ENCODE measurements around the gene GRPEL1.

GRPEL1 gene

GRCh38 chr4:7067452-7068278, at the start of gene GRPEL1:
TSS of gene GRPEL1 (minus strand) at chr4:7068064. CDS start at chr4:7068032, 32 bp downstream.
- Mint-ChIP-seq H3K27ac (peak within 1 kb of the TSS; percentile 96), H3K9me3 (no peaks in the 10 kb centered on the region), H3K36me3 (ENCODE audit: low read depth) (peaks cover 54% of the 10 kb centered on the region), H3K4me3 (peak within 1 kb of the TSS; percentile 95), H3K4me1 (ENCODE audit: low read depth) (peaks cover 51% of the 10 kb centered on the region), H3K27me3 (peaks cover 2% of the 10 kb centered on the region)
- peak; percentile 66 for DNase-seq

GRCh38 chr4:7116705-7117104, 48.8 kb upstream of the GRPEL1 start:
- no peak for DNase-seq
- Mint-ChIP-seq H3K27me3 (peaks cover 38% of the 10 kb centered on the region), H3K4me1 (ENCODE audit: low read depth) (no peaks in the 10 kb centered on the region), H3K9me3 (no peaks in the 10 kb centered on the region), H3K4me3 (no peak overlapping the region), H3K27ac (no peak overlapping the region), H3K36me3 (ENCODE audit: low read depth) (no peaks in the 10 kb centered on the region)

GRCh38 chr4:7115557-7116340, 47.9 kb upstream of the GRPEL1 start:
- Mint-ChIP-seq H3K36me3 (ENCODE audit: low read depth) (no peaks in the 10 kb centered on the region), H3K27me3 (peaks cover 35% of the 10 kb centered on the region), H3K27ac (no peak overlapping the region), H3K4me3 (no peak overlapping the region), H3K4me1 (ENCODE audit: low read depth) (no peaks in the 10 kb centered on the region), H3K9me3 (no peaks in the 10 kb centered on the region)
- DNase-seq, result no peak

GRCh38 chr4:7112656-7113055, 44.8 kb upstream of the GRPEL1 start:
- Mint-ChIP-seq H3K9me3 (no peaks in the 10 kb centered on the region), H3K4me1 (ENCODE audit: low read depth) (no peaks in the 10 kb centered on the region), H3K36me3 (ENCODE audit: low read depth) (no peaks in the 10 kb centered on the region), H3K4me3 (no peak overlapping the region), H3K27me3 (peaks cover 7% of the 10 kb centered on the region), H3K27ac (no peak overlapping the region)
- no peak for DNase-seq

GRCh38 chr4:7111441-7111840, 43.6 kb upstream of the GRPEL1 start:
- Mint-ChIP-seq H3K27me3 (peaks cover 2% of the 10 kb centered on the region), H3K4me3 (no peak overlapping the region), H3K27ac (no peak overlapping the region), H3K4me1 (ENCODE audit: low read depth) (no peaks in the 10 kb centered on the region), H3K36me3 (ENCODE audit: low read depth) (no peaks in the 10 kb centered on the region), H3K9me3 (no peaks in the 10 kb centered on the region)
- no peak for DNase-seq

- no peaks in the 10 kb centered on the region for H3K27me3 Mint-ChIP-seq
- no peak overlapping the region for H3K27ac Mint-ChIP-seq
- H3K4me1 Mint-ChIP-seq (ENCODE audit: low read depth), result no peaks in the 10 kb centered on the region
- no peak overlapping the region for H3K4me3 Mint-ChIP-seq
- H3K9me3 Mint-ChIP-seq, result no peaks in the 10 kb centered on the region
- no peak for DNase-seq
- no peaks in the 10 kb centered on the region for H3K36me3 Mint-ChIP-seq (ENCODE audit: low read depth)
Measured at GRCh38 chr4:7110546-7110945, 42.7 kb upstream of the GRPEL1 start.

GRCh38 chr4:7109169-7109568, 41.3 kb upstream of the GRPEL1 start:
- no peaks in the 10 kb centered on the region for H3K9me3 Mint-ChIP-seq
- no peak for DNase-seq
- H3K36me3 Mint-ChIP-seq (ENCODE audit: low read depth), result no peaks in the 10 kb centered on the region
- no peak overlapping the region for H3K4me3 Mint-ChIP-seq
- H3K27ac Mint-ChIP-seq, result no peak overlapping the region
- H3K27me3 Mint-ChIP-seq, result no peaks in the 10 kb centered on the region
- H3K4me1 Mint-ChIP-seq (ENCODE audit: low read depth), result no peaks in the 10 kb centered on the region

- Mint-ChIP-seq H3K36me3 (ENCODE audit: low read depth) (no peaks in the 10 kb centered on the region), H3K27ac (no peak overlapping the region), H3K9me3 (no peaks in the 10 kb centered on the region), H3K27me3 (no peaks in the 10 kb centered on the region), H3K4me3 (no peak overlapping the region), H3K4me1 (ENCODE audit: low read depth) (no peaks in the 10 kb centered on the region)
- DNase-seq, result no peak
Measured at GRCh38 chr4:7108660-7109059, 40.8 kb upstream of the GRPEL1 start.

- no peak for DNase-seq
- H3K27me3 Mint-ChIP-seq, result no peaks in the 10 kb centered on the region
- H3K4me1 Mint-ChIP-seq (ENCODE audit: low read depth), result peaks cover 3% of the 10 kb centered on the region
- no peak overlapping the region for H3K4me3 Mint-ChIP-seq
- peaks cover under 1% of the 10 kb centered on the region for H3K36me3 Mint-ChIP-seq (ENCODE audit: low read depth)
- H3K27ac Mint-ChIP-seq, result no peak overlapping the region
- H3K9me3 Mint-ChIP-seq, result no peaks in the 10 kb centered on the region
Measured at GRCh38 chr4:7108046-7108625, 40.3 kb upstream of the GRPEL1 start.

- Mint-ChIP-seq H3K36me3 (ENCODE audit: low read depth) (peaks cover 2% of the 10 kb centered on the region), H3K4me1 (ENCODE audit: low read depth) (peaks cover 11% of the 10 kb centered on the region), H3K4me3 (no peak overlapping the region), H3K9me3 (no peaks in the 10 kb centered on the region), H3K27me3 (no peaks in the 10 kb centered on the region), H3K27ac (no peak overlapping the region)
- DNase-seq, result no peak
Measured at GRCh38 chr4:7107166-7107905, 39.5 kb upstream of the GRPEL1 start.

GRCh38 chr4:7105276-7105675, 37.4 kb upstream of the GRPEL1 start:
- Mint-ChIP-seq H3K9me3 (no peaks in the 10 kb centered on the region), H3K27me3 (no peaks in the 10 kb centered on the region), H3K4me1 (ENCODE audit: low read depth) (peaks cover 19% of the 10 kb centered on the region), H3K27ac (no peak overlapping the region), H3K4me3 (no peak overlapping the region), H3K36me3 (ENCODE audit: low read depth) (peaks cover 2% of the 10 kb centered on the region)
- no peak for DNase-seq

GRCh38 chr4:7104366-7105031, 36.6 kb upstream of the GRPEL1 start:
- Mint-ChIP-seq H3K9me3 (no peaks in the 10 kb centered on the region), H3K4me3 (no peak overlapping the region), H3K36me3 (ENCODE audit: low read depth) (peaks cover 2% of the 10 kb centered on the region), H3K27me3 (no peaks in the 10 kb centered on the region), H3K4me1 (ENCODE audit: low read depth) (peaks cover 19% of the 10 kb centered on the region), H3K27ac (no peak overlapping the region)
- no peak for DNase-seq

- no peak for DNase-seq
- Mint-ChIP-seq H3K4me3 (peak overlapping the region; percentile 89), H3K4me1 (ENCODE audit: low read depth) (peaks cover 19% of the 10 kb centered on the region), H3K9me3 (no peaks in the 10 kb centered on the region), H3K27ac (no peak overlapping the region), H3K36me3 (ENCODE audit: low read depth) (peaks cover 2% of the 10 kb centered on the region), H3K27me3 (no peaks in the 10 kb centered on the region)
Measured at GRCh38 chr4:7103607-7104365, 35.9 kb upstream of the GRPEL1 start.

All from activated T-cell treated with anti-CD3 and anti-CD28 coated beads, Interleukin-2, amount 50 U/mL, for 24 hours (primary cell).